K562 (cell line): ENCODE measurements around the gene OSTF1. TPM values are rescaled to one million over a fixed set of nuclear protein-coding genes. Genes with fewer than 3 reads are reported as not detected.

Experiments
- ATAC-seq: fragments of 200-7000 bp; cut with Tn5 transposase; 3 replicates; pipeline ENCODE4 v1.9.1; 2020; ENCODE audit warnings: moderate library complexity
- BruUV-seq: library from RNA; stranded (reverse); fragments of 400-500 nt; replicated peaks from 2 replicates; lab custom pipeline; 2021; lab: Mats Ljungman, UMichigan
- CTCF ChIA-PET: fragments of 300-600 bp; formaldehyde crosslinking; extraction: SDS; loops from one replicate; lab custom pipeline; 2021; ENCODE audit warnings: low intra/inter-chr PET ratio; lab: Yijun Ruan, JAX
- POLR2A ChIA-PET: fragments of 300-600, 350-650 bp; sonication (Branson Sonifier 250); formaldehyde crosslinking; extraction: SDS; loops from one replicate; lab custom pipeline; 2021; ENCODE audit warnings: antibody characterized with exemption, inconsistent platforms; lab: Yijun Ruan, JAX
- DNase-seq, 4 experiments: peaks; one replicate each; pipeline versions ENCODE4 v3.0.0 to v3.0.0-alpha.2; 2011 to 2018; ENCODE audit warnings: low spot score in 3 of 4, mixed read lengths in 3 of 4; ENCODE audit errors: extremely low read depth in 1 of 4
- FAIRE-seq: peaks from 2 replicates; lab custom pipeline; 2011; peaks lifted over from hg19 to GRCh38; lab: Jason Lieb, UNC
- H2AFZ ChIP-seq: 2 replicates; pipeline ENCODE4 v1.6.0; 2011; ENCODE audit warnings: low read depth, low read length, control low read depth, inconsistent platforms
- H3K27ac ChIP-seq: fragments of 200-600 bp; 3 replicates; pipeline ENCODE4 v1.8.0; 2011; ENCODE audit warnings: low read depth, mild to moderate bottlenecking, control low read depth, inconsistent platforms, low read length, moderate library complexity, mixed read lengths; ENCODE audit errors: extremely low read depth
- H3K27me3 ChIP-seq, 2 experiments: fragments of 300-600 bp in 1 of 2; 2 replicates in 1 of 2; 3 replicates in 1 of 2; pipeline versions ENCODE4 v1.6.0 to v1.8.0; 2011; ENCODE audit warnings: inconsistent platforms in 2 of 2, low read length in 2 of 2, mild to moderate bottlenecking in 1 of 2, mixed read lengths in 1 of 2, moderate library complexity in 1 of 2; ENCODE audit not compliant: control insufficient read depth in 2 of 2, insufficient read depth in 2 of 2
- H3K36me3 ChIP-seq: fragments of 300-600 bp; 3 replicates; pipeline ENCODE4 v1.8.0; 2011; ENCODE audit warnings: mild to moderate bottlenecking, low read length, inconsistent platforms; ENCODE audit not compliant: control insufficient read depth, insufficient read depth
- H3K4me1 ChIP-seq, 2 experiments: fragments of 200-600 bp in 1 of 2; replicated peaks in 1 of 2; 2 replicates in 1 of 2; 3 replicates in 1 of 2; pipeline versions ENCODE4 v1.5.1 to v1.8.0; 2011; ENCODE audit warnings: inconsistent platforms in 2 of 2, low read length in 2 of 2, mild to moderate bottlenecking in 1 of 2, mixed read lengths in 1 of 2, moderate library complexity in 1 of 2; ENCODE audit not compliant: control insufficient read depth in 2 of 2, insufficient read depth in 2 of 2
- H3K4me2 ChIP-seq: 2 replicates; pipeline ENCODE4 v1.6.1; 2011; ENCODE audit warnings: low read length, control low read depth, inconsistent platforms, mixed read lengths; ENCODE audit not compliant: insufficient read depth
- H3K4me3 ChIP-seq: fragments of 200-600 bp; sonication (generic), shearing (Covaris generic); 2 replicates; pipeline ENCODE4 v1.5.1; 2016; ENCODE audit warnings: control low read depth, inconsistent platforms
- H3K79me2 ChIP-seq: fragments of 200-600 bp; 3 replicates; pipeline ENCODE4 v1.8.0; 2011; ENCODE audit warnings: low read length, inconsistent platforms; ENCODE audit not compliant: control insufficient read depth, insufficient read depth
- H3K9ac ChIP-seq, 2 experiments: 2 replicates each; pipeline versions ENCODE4 v1.6.0 to v1.6.1; 2011; ENCODE audit warnings: low read depth in 2 of 2, low read length in 2 of 2, control low read depth in 1 of 2, inconsistent platforms in 1 of 2, mild to moderate bottlenecking in 1 of 2, mixed read lengths in 1 of 2; ENCODE audit not compliant: insufficient read depth in 1 of 2
- H3K9me1 ChIP-seq: one replicate; pipeline ENCODE4 v1.6.0; 2011; ENCODE audit warnings: inconsistent platforms, mild to moderate bottlenecking, low read length, moderate library complexity; ENCODE audit not compliant: control insufficient read depth, insufficient read depth
- H3K9me3 ChIP-seq: replicated peaks from 2 replicates; pipeline ENCODE4 v1.5.1; 2011; ENCODE audit warnings: low read depth, low read length, inconsistent platforms; ENCODE audit not compliant: control insufficient read depth, insufficient read depth
- H4K20me1 ChIP-seq: replicated peaks from 2 replicates; pipeline ENCODE4 v1.6.1; 2011; ENCODE audit warnings: low read length, inconsistent platforms, mixed read lengths; ENCODE audit not compliant: control insufficient read depth, insufficient read depth
- CEBPG ChIP-seq, 3 experiments: fragments of 200-800 bp in 1 of 3; sonication (Bioruptor generic) in 1 of 3; sonication (generic) in 1 of 3; formaldehyde crosslinking in 1 of 3; IDR thresholded peaks in 2 of 3; conservative IDR thresholded peaks in 1 of 3; 2 replicates each; pipeline versions ENCODE4 v1.6.1 to v1.8.0; 2016 to 2022; ENCODE audit warnings: missing compliant biosample characterization in 2 of 3, missing genetic modification characterization in 2 of 3, mild to moderate bottlenecking in 1 of 3, missing genetic modification reagents in 1 of 3
- HMG20B ChIP-seq: fragments of 250-450 bp; sonication (Bioruptor Pico); IDR thresholded peaks from 2 replicates; pipeline ENCODE4 v1.5.0; 2021; ENCODE audit warnings: mild to moderate bottlenecking
- KDM5B ChIP-seq: fragments of 200-600 bp; sonication (generic); IDR thresholded peaks from 2 replicates; pipeline ENCODE4 v1.6.1; 2012; ENCODE audit warnings: low read depth, mild to moderate bottlenecking, moderate library complexity, low read length, control low read depth, inconsistent platforms; ENCODE audit not compliant: insufficient replicate concordance
- MYC ChIP-seq, 2 experiments: fragments of 250-450 bp in 1 of 2; sonication (Bioruptor Pico) in 1 of 2; IDR thresholded peaks; 2 replicates each; pipeline versions ENCODE4 v1.5.1 to v1.6.1; 2012 to 2021; ENCODE audit warnings: low read depth in 2 of 2, borderline replicate concordance in 1 of 2, improper control_type of control experiment in 1 of 2, low read length in 1 of 2, mild to moderate bottlenecking in 1 of 2, moderate library complexity in 1 of 2
- NONO ChIP-seq, 2 experiments: fragments of 200-400 bp in 1 of 2; fragments of 450-650 bp in 1 of 2; formaldehyde crosslinking in 1 of 2; IDR thresholded peaks; 2 replicates each; pipeline ENCODE4 v1.6.1; 2017; ENCODE audit warnings: low read depth in 2 of 2, mild to moderate bottlenecking in 2 of 2, moderate library complexity in 2 of 2, low read length in 1 of 2
- SAFB ChIP-seq: fragments of 200-400 bp; formaldehyde crosslinking; IDR thresholded peaks from 2 replicates; pipeline ENCODE4 v1.6.1; 2017; ENCODE audit warnings: low read depth, low read length, borderline replicate concordance
- ZFX ChIP-seq: sonication (generic); formaldehyde crosslinking; IDR thresholded peaks from 2 replicates; pipeline ENCODE4 v1.8.0; 2022; ENCODE audit warnings: mild to moderate bottlenecking, missing genetic modification reagents, moderate library complexity
- ZKSCAN1 ChIP-seq: fragments of 150-350 bp; IDR thresholded peaks from 2 replicates; pipeline ENCODE4 v1.6.1; 2016; ENCODE audit warnings: low read depth, low read length
- ZNF324 ChIP-seq: fragments of 250-450 bp; sonication (Bioruptor Pico); IDR thresholded peaks from 2 replicates; pipeline ENCODE4 v1.4.0; 2020; ENCODE audit warnings: mild to moderate bottlenecking
- WGBS: fragments of 100-300 bp; shearing (Covaris generic); methylation state at CpG from one replicate; pipeline ENCODE4 v1.1.6; 2016; ENCODE audit warnings: low coverage, mixed read lengths; ENCODE audit not compliant: insufficient coverage; ENCODE audit errors: missing lambda C conversion rate; 5-methylcytosine and 5-hydroxymethylcytosine counted together
- in situ Hi-C: fragments of 300-500 bp; cut with MboI; formaldehyde crosslinking; loops from 4 replicates; pipeline ENCODE4 v1.15.0; 2018; ENCODE audit warnings: inconsistent platforms, mixed read lengths
- intact Hi-C: fragments of 100-400 bp; cut with micrococcal nuclease; formaldehyde crosslinking; loops from 2 replicates; pipeline ENCODE4 v1.14.2; 2022
- polyA plus RNA-seq, 8 experiments: library from polyadenylated mRNA; depleted of rRNA in 4 of 8; stranded (reverse) in 5 of 8; unstranded in 3 of 8; fragments of >200 nt; fragmentation: Nextera tagmentation in 2 of 8; fragmentation: Illumina TruSeq in 1 of 8; extraction: Ambion mirVana in 2 of 8; extraction: Trizol in 1 of 8; gene quantifications; 2 replicates each; pipeline versions ENCODE4 v1.2.1 to v1.2.3, GENCODE V29; 2011 to 2014; ENCODE audit warnings: inconsistent platforms in 1 of 8, missing spikeins in 1 of 8
- total RNA-seq, 7 experiments: library from RNA; depleted of rRNA in 6 of 7; stranded (reverse); fragments of >200 nt in 6 of 7; fragmentation: Illumina TruSeq in 2 of 7; extraction: Trizol in 2 of 7; gene quantifications; 2 replicates each; pipeline versions ENCODE4 v1.2.1 to v1.2.3, GENCODE V29; 2011 to 2021; ENCODE audit warnings: low replicate concordance in 1 of 7
- TF ChIP-seq, protein P1 (sequence below), 2 experiments: fragments of 450-650 bp; IDR thresholded peaks; 2 replicates each; pipeline ENCODE4 v1.6.1; 2016; ENCODE audit warnings: mild to moderate bottlenecking in 2 of 2, borderline replicate concordance in 1 of 2, low read depth in 1 of 2, moderate library complexity in 1 of 2
- TF ChIP-seq, protein P2 (sequence below): fragments of 450-650 bp; formaldehyde crosslinking; IDR thresholded peaks from 2 replicates; pipeline ENCODE4 v1.4.0; 2022; ENCODE audit warnings: missing genetic modification characterization

Gene OSTF1
- total and polyA plus RNA-seq, 9 of the 15 experiments (the other 6 are each of a cell fraction or from before 2014, with no cell fraction given): 15.0 to 37.3 (median 23.0) TPM

DNA sequence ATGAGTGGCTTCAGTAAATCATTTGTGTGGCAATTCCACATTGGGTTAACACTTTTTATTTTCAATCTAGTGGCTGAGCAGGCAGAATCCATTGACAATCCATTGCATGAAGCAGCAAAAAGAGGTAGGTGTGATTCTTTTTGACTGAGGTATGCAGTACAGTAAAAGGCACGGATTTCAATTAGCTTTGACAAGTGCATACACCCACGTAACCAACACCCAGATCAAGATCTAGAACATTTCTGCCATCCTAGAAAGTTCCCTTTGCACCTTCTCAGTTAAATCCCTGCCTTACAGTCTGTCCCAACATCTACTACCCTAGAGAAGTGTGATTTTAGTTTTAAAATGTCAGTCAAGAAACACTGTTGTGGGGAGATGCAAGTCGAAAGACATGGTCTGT is 43.4 kb downstream of the OSTF1 start:
- no peaks in the 10 kb centered on the region for H3K9me1 ChIP-seq
- no peaks in the 10 kb centered on the region for H3K79me2 ChIP-seq
- TF ChIP-seq SAFB (no peak), KDM5B (no peak), ZNF324 (CRISPR knock-in tag) (no peak), HMG20B (no peak), ZKSCAN1 (no peak), NONO (IDR thresholded peaks at IDR 0.05; ENCODE audit: low read depth in 2 of 2, low read length in 1 of 2) (no peak), MYC (IDR thresholded peaks at IDR 0.05; ENCODE audit: low read depth, low read length) (no peak), MYC (CRISPR knock-in tag; IDR thresholded peaks at IDR 0.05; ENCODE audit: borderline replicate concordance, low read depth) (no peak), CEBPG (CRISPR knock-in tag; IDR thresholded peaks at IDR 0.05) (no peak), CEBPG (tag; conservative IDR thresholded peaks at IDR 0.05 in 1 of 2, IDR thresholded peaks at IDR 0.05 in 1 of 2) (no peak), ZFX (CRISPR knock-in tag) (no peak)
- TF ChIP-seq, protein P1, sequence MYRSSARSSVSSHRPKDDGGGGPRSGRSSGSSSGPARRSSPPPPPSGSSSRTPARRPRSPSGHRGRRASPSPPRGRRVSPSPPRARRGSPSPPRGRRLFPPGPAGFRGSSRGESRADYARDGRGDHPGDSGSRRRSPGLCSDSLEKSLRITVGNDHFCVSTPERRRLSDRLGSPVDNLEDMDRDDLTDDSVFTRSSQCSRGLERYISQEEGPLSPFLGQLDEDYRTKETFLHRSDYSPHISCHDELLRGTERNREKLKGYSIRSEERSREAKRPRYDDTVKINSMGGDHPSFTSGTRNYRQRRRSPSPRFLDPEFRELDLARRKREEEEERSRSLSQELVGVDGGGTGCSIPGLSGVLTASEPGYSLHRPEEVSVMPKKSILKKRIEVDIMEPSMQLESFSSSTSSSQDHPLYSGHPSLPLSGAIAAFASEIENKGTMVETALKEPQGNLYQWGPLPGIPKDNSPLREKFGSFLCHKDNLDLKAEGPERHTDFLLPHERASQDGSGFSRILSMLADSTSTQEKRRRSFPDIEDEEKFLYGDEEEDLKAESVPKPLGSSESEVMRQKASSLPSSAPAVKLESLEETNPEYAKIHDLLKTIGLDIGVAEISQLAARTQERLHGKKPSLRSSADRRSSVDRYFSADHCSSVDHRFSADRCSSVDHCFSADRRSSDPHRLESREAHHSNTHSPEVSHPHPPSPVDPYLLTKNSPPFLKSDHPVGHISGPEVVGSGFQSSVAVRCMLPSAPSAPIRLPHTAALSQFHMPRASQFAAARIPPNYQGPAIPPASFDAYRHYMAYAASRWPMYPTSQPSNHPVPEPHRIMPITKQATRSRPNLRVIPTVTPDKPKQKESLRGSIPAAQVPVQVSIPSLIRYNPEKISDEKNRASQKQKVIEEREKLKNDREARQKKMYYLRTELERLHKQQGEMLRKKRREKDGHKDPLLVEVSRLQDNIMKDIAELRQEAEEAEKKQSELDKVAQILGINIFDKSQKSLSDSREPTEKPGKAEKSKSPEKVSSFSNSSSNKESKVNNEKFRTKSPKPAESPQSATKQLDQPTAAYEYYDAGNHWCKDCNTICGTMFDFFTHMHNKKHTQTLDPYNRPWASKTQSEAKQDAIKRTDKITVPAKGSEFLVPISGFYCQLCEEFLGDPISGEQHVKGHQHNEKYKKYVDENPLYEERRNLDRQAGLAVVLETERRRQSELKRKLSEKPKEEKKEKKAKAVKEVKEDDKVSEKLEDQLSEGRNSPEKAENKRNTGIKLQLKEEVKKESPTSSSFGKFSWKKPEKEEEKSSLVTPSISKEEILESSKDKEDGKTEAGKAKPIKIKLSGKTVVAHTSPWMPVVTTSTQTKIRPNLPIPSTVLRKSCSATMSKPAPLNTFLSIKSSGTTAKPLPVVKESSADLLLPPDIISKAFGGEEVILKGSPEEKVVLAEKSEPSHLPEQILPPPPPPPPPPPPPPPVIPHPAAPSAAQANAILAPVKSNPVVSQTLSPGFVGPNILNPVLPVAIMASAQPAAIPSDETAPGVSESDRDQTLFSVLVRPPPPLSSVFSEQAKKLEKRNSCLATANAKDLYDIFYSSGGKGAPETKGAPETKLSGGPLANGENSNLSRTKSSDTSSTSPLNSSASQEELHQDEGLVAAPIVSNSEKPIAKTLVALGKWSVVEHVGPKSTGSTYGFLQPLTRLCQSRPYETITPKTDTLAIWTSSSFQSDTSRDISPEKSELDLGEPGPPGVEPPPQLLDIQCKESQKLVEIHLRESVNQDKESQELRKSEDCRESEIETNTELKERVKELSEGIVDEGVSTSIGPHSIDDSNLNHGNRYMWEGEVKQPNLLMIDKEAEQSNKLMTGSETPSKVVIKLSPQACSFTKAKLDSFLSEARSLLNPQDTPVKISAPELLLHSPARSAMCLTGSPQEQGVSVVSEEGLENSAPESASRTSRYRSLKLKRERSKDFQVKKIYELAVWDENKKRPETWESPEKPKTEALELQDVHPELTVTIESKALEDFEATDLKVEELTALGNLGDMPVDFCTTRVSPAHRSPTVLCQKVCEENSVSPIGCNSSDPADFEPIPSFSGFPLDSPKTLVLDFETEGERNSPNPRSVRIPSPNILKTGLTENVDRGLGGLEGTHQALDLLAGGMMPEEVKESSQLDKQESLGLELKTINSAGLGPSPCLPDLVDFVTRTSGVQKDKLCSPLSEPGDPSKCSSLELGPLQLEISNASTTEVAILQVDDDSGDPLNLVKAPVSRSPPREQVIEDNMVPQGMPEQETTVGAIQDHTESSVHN (IDR thresholded peaks at IDR 0.05; ENCODE audit: borderline replicate concordance in 1 of 2, low read depth in 1 of 2): no peak
- TF ChIP-seq, protein P2, sequence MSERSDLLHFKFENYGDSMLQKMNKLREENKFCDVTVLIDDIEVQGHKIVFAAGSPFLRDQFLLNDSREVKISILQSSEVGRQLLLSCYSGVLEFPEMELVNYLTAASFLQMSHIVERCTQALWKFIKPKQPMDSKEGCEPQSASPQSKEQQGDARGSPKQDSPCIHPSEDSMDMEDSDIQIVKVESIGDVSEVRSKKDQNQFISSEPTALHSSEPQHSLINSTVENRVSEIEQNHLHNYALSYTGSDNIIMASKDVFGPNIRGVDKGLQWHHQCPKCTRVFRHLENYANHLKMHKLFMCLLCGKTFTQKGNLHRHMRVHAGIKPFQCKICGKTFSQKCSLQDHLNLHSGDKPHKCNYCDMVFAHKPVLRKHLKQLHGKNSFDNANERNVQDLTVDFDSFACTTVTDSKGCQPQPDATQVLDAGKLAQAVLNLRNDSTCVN (CRISPR knock-in tag): no peak
- no peak for DNase-seq
- no peaks in the 10 kb centered on the region for H3K9me3 ChIP-seq
- no peaks in the 10 kb centered on the region for H3K4me1 ChIP-seq
- no peak overlapping the region for H3K4me2 ChIP-seq
- FAIRE-seq: no peak
- H3K4me3 ChIP-seq: no peak overlapping the region
- intact Hi-C loops: no loop called here
- ATAC-seq: no peak
- H3K27me3 ChIP-seq: no peaks in the 10 kb centered on the region
- ChIA-PET CTCF (no interaction called here), POLR2A (interaction anchor here (0.6 kb wide), 1 partner anchor 9 kb away, joined by 3 read pairs; no protein-coding TSS in a partner anchor)
- H4K20me1 ChIP-seq: no peaks in the 10 kb centered on the region
- H3K9ac ChIP-seq: no peak overlapping the region
- 66% methylated on average over 3 of the region's 3 CpGs for WGBS
- no peak overlapping the region for H3K27ac ChIP-seq
- no peak overlapping the region for H2AFZ ChIP-seq
- in situ Hi-C loops: no loop called here
- H3K36me3 ChIP-seq: peaks cover 2% of the 10 kb centered on the region; the same call in 1 of the 3 replicates
- no TSS peak for BruUV-seq
